Inferior parietal cortex (tissue), 1 donor: ENCODE measurements around the gene CDH4.

ENCODE experiments used
- DNase-seq: peaks from one replicate; pipeline ENCODE4 v3.0.0-alpha.2; 2016; ENCODE audit errors: extremely low spot score

The CDH4 gene

GRCh38 chr20:61749406-61750075, 497.5 kb downstream of the CDH4 start:
- no peak for DNase-seq

- no peak for DNase-seq
These were observed 498.0 kb downstream of the CDH4 start for GRCh38 chr20:61750093-61750492.

GRCh38 chr20:61752576-61752975, 500.5 kb downstream of the CDH4 start:
- no peak for DNase-seq

GRCh38 chr20:61753316-61753942, 501.4 kb downstream of the CDH4 start:
- peak; percentile 34 for DNase-seq

- DNase-seq: no peak
These were observed 502.2 kb downstream of the CDH4 start for GRCh38 chr20:61753987-61754956.

- no peak for DNase-seq
These were observed 503.1 kb downstream of the CDH4 start for GRCh38 chr20:61754976-61755778.

GRCh38 chr20:61755971-61756845, 504.1 kb downstream of the CDH4 start:
- no peak for DNase-seq

GRCh38 chr20:61756966-61757677, 505.1 kb downstream of the CDH4 start:
- DNase-seq: no peak

- no peak for DNase-seq
These were observed 505.9 kb downstream of the CDH4 start for GRCh38 chr20:61757678-61758563.

GRCh38 chr20:61758564-61759200, 506.6 kb downstream of the CDH4 start:
- DNase-seq: no peak

- no peak for DNase-seq
These were observed 507.4 kb downstream of the CDH4 start for GRCh38 chr20:61759286-61760065.

- DNase-seq: no peak
These were observed 508.3 kb downstream of the CDH4 start for GRCh38 chr20:61760321-61760720.

GRCh38 chr20:61760731-61761130, 508.7 kb downstream of the CDH4 start:
- DNase-seq: peak; percentile 72

GRCh38 chr20:61761453-61762166, 509.5 kb downstream of the CDH4 start:
- DNase-seq: no peak

GRCh38 chr20:61762167-61762710, 510.2 kb downstream of the CDH4 start:
- DNase-seq: peak; percentile 25

- DNase-seq: no peak
These were observed 511.1 kb downstream of the CDH4 start for GRCh38 chr20:61762886-61763739.
